GM21737 (cell line): ENCODE data around the gene SAMD8.
"Not testable (repeated sequence)": the region's sequence is repeated elsewhere in the genome, so short reads cannot be mapped to it uniquely, and the experiment has no call there.

Experiments
- ATAC-seq: cut with Tn5 transposase; IDR thresholded peaks from one replicate; pipeline ENCODE4 v1.9.1; 2021; ENCODE audit warnings: mild to moderate bottlenecking, moderate library complexity; ENCODE audit not compliant: unreplicated experiment

Gene SAMD8

GRCh38 chr10:75106891-75107290 lies 4.6 kb upstream of the SAMD8 start:
- not testable (repeated sequence) for ATAC-seq

DNA sequence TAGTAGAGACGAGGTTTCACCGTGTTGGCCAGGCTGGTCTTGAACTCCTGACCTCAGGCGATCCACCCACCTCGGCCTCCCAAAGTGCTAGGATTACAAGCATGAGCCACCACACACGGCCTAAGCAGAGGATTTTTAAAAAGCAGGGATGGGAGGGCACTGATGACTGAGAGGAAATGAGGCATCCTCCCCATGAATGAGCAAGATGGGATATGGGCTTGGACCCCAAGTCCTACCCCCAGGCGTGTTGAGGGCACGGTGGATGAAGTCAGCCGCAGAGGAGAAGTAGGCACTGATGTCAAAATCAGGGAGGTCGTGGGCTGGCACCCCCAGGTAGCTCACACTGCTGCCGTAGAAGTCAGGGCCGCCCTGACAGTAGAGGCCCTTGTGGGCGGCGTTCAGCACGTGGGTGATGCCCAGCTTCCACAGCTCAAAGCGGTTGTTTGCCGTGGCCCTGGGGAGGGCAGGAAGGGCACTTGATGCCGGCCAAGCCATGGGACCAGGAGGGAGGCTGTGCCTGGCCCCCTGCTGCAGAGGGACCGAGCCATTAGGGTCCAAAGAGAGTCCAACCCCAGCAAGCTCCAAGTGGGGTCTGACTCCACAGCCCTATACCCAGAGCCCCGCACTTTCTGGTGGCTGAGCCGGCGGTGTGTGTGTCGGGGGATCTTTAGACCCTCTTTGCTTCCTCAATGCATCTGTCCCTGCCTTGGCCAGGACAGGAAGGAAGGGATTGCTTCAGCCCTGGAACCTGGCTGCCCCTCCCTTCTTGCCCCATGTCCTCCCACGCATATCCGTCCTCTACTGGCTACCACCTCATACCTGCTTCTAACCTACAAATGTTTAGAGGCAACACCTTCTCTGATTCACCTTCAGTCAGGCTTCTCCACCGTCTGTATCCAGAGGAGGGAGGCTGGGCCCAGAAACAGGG lies 3.4 kb upstream of the SAMD8 start:
- no peak for ATAC-seq

DNA sequence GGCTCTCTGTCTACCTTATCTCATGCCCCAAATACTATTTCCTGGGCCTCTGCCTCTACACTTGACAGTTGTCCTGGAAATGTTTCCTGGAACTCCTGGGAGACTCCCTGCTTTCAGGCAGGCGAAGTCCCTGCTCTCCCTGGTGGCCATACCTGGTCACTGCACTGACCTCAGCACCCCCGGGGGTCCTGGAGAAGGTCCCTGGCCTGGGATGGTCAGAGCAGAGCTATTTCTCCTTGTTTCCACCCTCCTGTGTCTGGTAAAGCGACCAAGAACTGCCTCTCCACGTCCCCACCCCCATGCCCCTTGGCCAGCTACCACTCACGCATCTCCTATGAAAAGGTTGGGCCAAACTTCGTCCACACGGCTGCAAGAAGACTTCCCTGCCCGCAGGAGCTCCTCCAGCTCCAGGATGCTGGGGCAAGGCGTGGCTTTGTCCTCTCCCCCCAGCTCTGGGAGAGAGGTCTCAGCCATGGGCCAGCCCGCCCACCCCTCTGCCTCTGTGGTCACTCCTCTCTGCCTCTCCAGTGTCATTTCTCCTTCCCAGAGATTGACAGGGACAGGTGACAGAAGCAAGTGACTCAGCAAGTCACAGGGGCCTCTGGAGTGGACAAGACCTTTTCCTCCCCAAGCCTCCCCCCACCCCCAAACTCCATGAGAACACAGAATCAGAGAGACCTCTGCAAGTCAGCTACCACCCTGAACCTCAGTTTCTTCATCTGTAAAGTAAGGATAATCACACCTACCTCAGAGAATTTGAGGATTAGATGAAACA lies 2.6 kb upstream of the SAMD8 start:
- no peak for ATAC-seq

DNA sequence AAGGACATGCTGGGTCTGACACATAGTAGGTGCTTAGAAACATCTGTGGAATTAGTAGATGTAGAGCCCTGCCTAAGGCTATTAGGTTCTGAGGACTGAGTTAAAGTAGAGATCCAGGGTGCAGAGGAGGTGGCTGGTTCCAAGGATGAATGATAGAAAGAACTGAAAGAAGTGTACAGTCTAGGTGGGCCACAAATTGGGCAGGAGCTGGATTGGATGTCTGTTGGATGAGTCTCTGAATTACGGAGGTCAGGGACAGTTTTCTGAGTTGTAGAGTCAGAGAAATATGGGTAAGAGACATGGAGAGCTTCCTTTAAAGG lies 2.0 kb upstream of the SAMD8 start:
- ATAC-seq, result no peak

DNA sequence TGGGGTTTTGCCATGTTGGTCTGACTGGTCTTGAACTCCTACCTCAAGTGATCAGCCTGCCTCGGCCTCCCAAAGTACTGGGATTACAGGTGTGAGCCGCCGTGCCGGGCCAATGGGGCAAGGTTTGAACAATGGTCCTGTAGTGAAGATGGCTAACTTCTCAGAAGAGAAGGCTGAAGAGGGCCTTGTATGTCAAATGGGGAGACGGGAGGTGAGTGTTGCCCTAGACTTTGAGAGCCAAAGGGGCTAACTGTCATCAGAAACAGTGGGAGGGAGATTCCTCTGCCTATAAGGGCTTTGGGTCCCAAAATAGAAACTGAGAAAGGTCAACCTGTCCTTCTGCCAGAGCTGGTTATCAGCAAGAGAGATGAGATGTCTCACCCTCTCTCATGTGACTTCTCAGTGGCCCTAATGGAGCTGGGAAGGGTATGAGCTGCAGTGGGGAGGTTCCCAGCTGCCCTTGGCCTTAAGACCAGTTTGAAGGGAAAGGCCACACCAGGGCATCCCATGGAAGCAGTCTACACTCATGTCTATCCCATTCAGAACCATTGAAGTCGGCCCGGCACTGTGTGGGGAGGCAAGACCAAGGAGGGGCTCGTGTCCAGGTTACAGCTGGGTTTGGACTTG lies 1.3 kb upstream of the SAMD8 start:
- no peak for ATAC-seq

DNA sequence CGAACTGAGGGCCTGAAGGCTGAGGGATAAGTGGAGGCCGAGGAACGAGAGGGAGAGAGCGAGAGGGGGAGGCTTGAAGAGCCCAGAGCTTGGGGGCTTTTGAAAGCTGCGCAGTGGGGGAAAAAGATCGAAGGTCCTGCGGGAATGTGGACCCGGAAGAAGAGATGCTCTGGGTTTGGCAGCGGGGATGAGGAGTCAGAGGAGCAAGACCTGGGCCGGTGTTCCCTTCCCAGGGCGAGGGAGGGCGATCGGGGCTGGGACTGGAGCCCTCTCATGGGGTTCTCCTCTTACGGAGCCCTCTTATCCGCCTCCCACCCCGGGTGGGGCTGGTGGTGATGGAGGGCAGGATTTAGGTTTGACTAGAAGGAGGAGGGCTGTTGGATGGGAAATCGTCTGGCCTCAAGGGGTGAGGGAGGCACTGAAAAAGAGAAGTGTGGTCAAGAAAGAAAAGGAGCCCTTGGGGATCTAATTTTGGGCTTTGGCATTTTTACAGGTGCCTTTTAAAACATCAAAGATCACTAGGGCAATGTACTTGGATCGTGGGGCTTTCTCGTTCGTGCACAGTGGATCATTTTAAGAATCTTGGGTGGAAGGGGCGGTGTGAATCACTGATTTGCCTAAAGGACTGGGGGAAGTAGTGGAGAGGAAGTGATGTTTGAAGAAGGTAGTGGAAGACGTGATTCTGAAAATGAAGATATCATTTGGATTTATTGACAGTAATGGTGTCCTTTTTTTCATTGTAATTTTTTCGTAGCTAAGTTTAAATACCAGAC lies 637 bp downstream of the SAMD8 start:
- ATAC-seq, result peak; percentile 23

DNA sequence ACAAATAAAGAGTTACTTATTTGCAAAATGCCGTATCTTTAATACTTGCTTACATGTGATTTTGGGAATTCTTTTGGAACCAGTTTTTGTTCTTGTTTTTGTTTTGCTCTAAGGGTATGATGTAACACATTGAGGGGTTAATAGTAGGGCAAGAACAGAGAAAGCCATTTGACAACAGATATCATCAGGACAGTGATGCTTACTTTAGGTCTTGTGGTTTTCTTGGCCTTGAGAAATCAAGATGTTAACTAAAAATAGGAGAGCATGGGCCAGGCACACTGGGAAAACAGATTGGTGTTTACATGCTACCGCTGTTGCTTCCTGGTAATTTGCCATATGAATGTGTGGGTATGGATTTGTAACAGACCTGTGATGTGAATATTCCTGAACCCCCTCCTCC lies 3.7 kb downstream of the SAMD8 start:
- ATAC-seq, result no peak

- ATAC-seq, result not testable (repeated sequence)
These were observed 5.7 kb downstream of the SAMD8 start for GRCh38 chr10:75116941-75117775.

GRCh38 chr10:75117995-75118394 lies 6.5 kb downstream of the SAMD8 start:
- no peak for ATAC-seq

DNA sequence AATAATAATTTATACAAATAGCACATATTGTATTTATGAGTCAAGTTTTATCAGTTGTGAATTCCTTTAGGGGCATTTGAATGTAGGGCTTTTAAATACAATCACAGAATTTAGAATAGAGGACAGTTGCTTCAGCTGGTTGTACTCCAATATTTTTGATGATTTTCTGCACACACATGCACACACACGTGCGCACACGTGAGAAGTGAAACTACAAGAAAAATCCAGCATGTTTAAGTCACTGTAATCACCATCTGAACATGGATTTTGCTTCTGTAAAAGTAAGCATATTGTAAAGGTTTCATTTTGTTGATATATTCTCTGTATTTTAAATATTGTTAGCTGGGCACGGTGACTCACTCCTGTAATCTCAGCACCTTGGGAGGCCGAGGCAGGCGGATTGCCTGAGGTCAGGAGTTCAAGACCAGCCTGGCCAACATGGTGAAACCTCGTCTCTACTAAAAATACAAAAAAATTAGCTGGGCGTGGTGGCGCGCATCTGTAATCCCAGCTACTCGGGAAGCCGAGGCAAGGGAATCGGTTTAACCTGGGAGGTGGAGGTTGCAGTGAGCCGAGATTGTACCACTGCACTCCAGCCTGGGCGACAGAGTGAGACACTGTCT lies 8.1 kb downstream of the SAMD8 start:
- not testable (repeated sequence) for ATAC-seq

DNA sequence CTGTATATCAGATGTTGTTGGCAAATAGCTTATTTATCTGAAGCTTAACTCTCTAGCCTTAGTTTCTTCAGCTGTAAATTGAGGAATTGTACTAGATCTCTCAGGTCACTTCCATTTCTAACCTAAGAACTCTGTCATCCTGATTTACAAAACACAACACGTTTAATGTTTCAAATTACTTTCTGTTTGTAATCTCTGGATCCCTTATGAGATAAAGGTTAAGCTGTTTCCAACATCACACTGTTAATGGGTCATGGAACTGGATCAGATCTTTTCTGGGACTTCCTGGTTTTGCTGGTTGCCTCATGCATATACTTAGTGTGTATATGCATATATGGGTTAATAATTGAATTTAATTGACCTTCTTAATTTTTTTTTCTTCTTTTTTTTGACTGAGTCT lies 9.9 kb downstream of the SAMD8 start:
- ATAC-seq, result no peak

DNA sequence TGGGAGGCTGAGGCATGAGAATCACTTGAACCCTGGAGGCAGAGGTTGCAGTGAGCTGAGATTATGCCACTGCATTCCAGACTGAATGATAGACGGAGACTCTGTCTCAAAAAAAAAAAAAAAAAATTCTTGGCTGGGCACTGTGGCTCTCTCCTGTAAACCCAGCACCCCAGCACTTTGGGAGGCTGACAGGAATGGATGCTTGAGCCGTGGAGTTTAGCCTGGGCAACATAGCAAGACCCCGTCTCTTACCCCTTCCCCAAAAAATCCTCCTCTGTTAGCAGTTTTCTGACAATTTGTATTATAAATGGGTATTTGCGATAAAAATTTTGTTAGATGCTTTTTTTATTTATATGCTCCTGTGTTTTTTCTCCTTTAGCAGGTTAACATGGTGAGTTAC lies 11.0 kb downstream of the SAMD8 start:
- no peak for ATAC-seq

GRCh38 chr10:75123088-75123682 lies 11.7 kb downstream of the SAMD8 start:
- ATAC-seq, result no peak

DNA sequence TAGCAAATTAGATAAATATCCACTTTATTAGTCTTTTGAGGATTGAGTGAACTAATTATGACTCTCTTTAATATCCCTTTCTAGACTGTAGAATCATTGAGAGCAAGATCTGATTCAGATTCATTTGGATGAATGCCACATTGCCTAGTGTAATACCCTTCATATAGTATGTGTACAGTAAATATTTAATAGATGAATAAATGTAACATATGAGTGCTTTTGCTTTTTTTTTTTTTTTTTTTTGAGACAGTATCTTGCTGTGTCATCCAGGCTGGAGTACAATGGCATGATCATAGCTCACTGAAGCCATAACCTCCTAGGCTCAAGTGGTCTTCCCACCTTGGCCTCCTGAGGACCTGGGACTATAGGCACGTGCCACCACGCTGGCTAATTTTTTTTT lies 14.8 kb downstream of the SAMD8 start:
- no peak for ATAC-seq

DNA sequence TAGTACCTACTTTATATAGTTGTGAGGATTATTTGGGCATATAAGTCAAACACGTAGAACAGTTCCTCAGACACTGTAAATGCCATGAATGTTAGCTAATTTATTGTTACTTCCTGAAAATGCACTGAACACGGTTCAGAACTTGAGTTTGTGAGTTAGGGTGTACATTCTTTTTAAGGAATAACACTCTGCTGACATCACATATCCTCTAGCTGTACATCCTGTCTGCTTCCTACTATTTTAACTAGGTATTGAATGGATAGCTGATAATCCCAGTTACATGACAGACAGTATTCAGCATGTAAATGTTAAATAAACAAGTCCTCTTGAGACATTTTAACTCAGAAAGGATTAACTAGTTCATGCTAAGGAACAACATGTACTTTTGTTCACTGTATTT lies 16.0 kb downstream of the SAMD8 start:
- no peak for ATAC-seq

DNA sequence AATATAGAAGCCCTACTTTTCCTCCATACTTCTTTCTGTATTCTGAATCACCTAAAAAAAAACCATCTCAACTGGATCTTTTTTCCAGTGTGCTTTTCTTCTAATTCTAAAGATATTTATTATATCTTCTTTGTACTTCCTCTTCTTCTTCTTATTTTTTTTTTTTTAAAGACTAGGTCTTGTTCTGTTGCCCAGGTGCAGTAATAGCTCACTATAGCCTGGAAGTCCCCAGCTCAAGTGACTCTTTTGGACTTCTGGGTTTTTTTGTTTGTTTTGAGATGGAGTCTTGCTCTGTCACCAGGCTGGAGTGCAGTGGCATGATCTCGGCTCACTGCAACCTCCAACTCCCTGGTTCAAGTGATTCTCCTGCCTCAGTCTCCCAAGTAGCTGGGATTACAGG lies 17.5 kb downstream of the SAMD8 start:
- ATAC-seq, result not testable (repeated sequence)

DNA sequence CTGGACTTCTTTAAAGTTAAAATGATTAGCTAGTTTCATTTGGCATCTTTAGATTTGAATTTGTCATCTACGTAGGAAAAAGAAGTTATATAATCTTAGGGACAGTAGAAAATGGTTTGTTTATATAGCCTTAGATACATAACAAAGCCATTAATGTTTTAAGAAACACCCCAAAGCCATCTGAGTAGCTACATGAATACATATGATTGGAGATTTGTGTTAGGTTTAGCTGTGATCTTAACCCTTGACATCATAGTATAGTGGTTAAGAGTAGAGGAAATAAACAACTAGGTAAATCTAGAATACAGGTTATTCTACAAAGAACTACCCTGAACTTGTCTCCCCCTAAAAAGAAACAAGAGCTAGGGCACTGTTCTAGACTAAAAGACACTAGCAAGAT lies 18.1 kb downstream of the SAMD8 start:
- ATAC-seq, result no peak

GRCh38 chr10:75133701-75134100 lies 22.2 kb downstream of the SAMD8 start:
- ATAC-seq, result not testable (repeated sequence)

DNA sequence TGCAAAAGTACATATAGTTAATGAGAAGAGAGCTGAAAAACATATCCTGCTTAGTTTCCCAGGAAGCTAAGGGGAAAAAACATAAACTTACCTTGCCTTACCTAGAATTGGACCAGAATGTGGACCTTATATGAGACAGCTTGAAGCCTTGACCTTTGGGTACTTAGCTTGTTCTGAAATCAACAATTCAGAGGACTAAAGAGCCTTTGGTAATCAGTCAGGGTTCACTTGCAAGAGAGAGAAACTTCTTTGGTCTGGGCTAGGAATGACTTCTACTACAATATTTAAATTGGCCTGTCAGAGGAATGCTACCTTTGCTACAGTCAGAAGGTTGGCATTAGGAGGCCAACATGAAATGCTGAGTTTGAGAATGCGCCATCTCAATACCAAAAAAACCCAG lies 24.9 kb downstream of the SAMD8 start:
- ATAC-seq, result no peak
